Neural cell (in vitro differentiated cells): ENCODE measurements around the gene RNF34. TPM values are rescaled to one million over a fixed set of nuclear protein-coding genes. Genes with fewer than 3 reads are reported as not detected.

Experiments
- H2AFZ ChIP-seq: fragments of 200-600, 300-800 bp; sonication (generic), shearing (Covaris generic); 2 replicates; pipeline ENCODE4 v1.6.0; 2014; ENCODE audit warnings: low read depth, mild to moderate bottlenecking, antibody characterized with exemption, low read length, moderate library complexity
- H3F3A ChIP-seq: fragments of 200-600 bp; shearing (Covaris generic); 2 replicates; pipeline ENCODE4 v1.6.1; 2016; ENCODE audit warnings: mild to moderate bottlenecking, moderate library complexity, mixed read lengths, antibody characterized with exemption, low read length; ENCODE audit not compliant: insufficient read depth, poor library complexity, severe bottlenecking
- H3K27ac ChIP-seq: fragments of 200-600, 300-800 bp; sonication (generic), shearing (Covaris generic); 2 replicates; pipeline ENCODE4 v1.5.1; 2014; ENCODE audit warnings: mild to moderate bottlenecking, low read length, moderate library complexity
- H3K27me3 ChIP-seq: fragments of 300-800, 200-600 bp; sonication (generic), shearing (Covaris generic); 2 replicates; pipeline ENCODE4 v1.6.0; 2014; ENCODE audit warnings: mild to moderate bottlenecking, low read depth, low read length, moderate library complexity; ENCODE audit not compliant: insufficient read depth
- H3K36me3 ChIP-seq: fragments of 300-800, 200-600 bp; sonication (generic), shearing (Covaris generic); 2 replicates; pipeline ENCODE4 v1.5.1; 2014; ENCODE audit warnings: mild to moderate bottlenecking, antibody characterized with exemption, low read length, moderate library complexity; ENCODE audit not compliant: insufficient read depth
- H3K4me2 ChIP-seq: fragments of 300-800, 200-600 bp; sonication (generic), shearing (Covaris generic); 2 replicates; pipeline ENCODE4 v1.6.0; 2014; ENCODE audit warnings: mild to moderate bottlenecking, low read length
- H3K4me3 ChIP-seq: fragments of 300-800, 200-600 bp; sonication (generic), shearing (Covaris generic); 2 replicates; pipeline ENCODE4 v1.5.1; 2014; ENCODE audit warnings: mild to moderate bottlenecking, low read length, moderate library complexity
- H3K79me2 ChIP-seq: fragments of 200-600 bp; shearing (Covaris generic); replicated peaks from 2 replicates; pipeline ENCODE4 v1.6.0; 2014; ENCODE audit warnings: mild to moderate bottlenecking, low read length, moderate library complexity; ENCODE audit not compliant: insufficient read depth
- H3K9ac ChIP-seq: fragments of 300-800, 200-600 bp; sonication (generic), shearing (Covaris generic); 2 replicates; pipeline ENCODE4 v1.6.1; 2016; ENCODE audit warnings: mild to moderate bottlenecking, low read length, mixed read lengths
- H3K9me2 ChIP-seq: fragments of 200-600 bp; shearing (Covaris generic); 2 replicates; pipeline ENCODE4 v1.6.1; 2016; ENCODE audit warnings: mild to moderate bottlenecking, low read length, mixed read lengths; ENCODE audit not compliant: insufficient read depth
- H3K9me3 ChIP-seq: fragments of 200-600, 300-800 bp; sonication (generic), shearing (Covaris generic); 2 replicates; pipeline ENCODE4 v1.6.1; 2016; ENCODE audit warnings: mild to moderate bottlenecking, mixed run types, low read length, moderate library complexity, mixed read lengths
- H4K20me1 ChIP-seq: fragments of 200-600 bp; shearing (Covaris generic); 2 replicates; pipeline ENCODE4 v1.6.1; 2016; ENCODE audit warnings: mild to moderate bottlenecking, mixed run types; ENCODE audit not compliant: insufficient read depth
- EP300 ChIP-seq: fragments of 450-650 bp; conservative IDR thresholded peaks from 2 replicates; pipeline ENCODE4 v1.6.1; 2014; ENCODE audit warnings: antibody characterized with exemption, mild to moderate bottlenecking, moderate library complexity; ENCODE audit not compliant: poor library complexity, severe bottlenecking
- EZH2 ChIP-seq: fragments of 200-600, 300-800 bp; shearing (Covaris generic), sonication (generic); IDR thresholded peaks from 2 replicates; pipeline ENCODE4 v1.6.1; 2014; ENCODE audit warnings: antibody characterized with exemption, low read length, borderline replicate concordance, mild to moderate bottlenecking; ENCODE audit not compliant: insufficient read depth, poor library complexity, severe bottlenecking
- MXI1 ChIP-seq: fragments of 450-650 bp; conservative IDR thresholded peaks from 2 replicates; pipeline ENCODE4 v1.6.1; 2014; ENCODE audit warnings: antibody characterized with exemption, mild to moderate bottlenecking; ENCODE audit not compliant: poor library complexity, severe bottlenecking
- POLR2AphosphoS5 ChIP-seq: IDR thresholded peaks from 2 replicates; pipeline ENCODE4 v1.6.1; 2012
- RAD21 ChIP-seq: fragments of 450-650 bp; conservative IDR thresholded peaks from 2 replicates; pipeline ENCODE4 v1.6.1; 2014; ENCODE audit warnings: antibody characterized with exemption, mild to moderate bottlenecking, moderate library complexity
- SMC3 ChIP-seq: fragments of 450-650 bp; conservative IDR thresholded peaks from 2 replicates; pipeline ENCODE4 v1.6.1; 2014; ENCODE audit warnings: antibody characterized with exemption, mild to moderate bottlenecking, moderate library complexity; ENCODE audit not compliant: poor library complexity
- TAF1 ChIP-seq: IDR thresholded peaks from 2 replicates; pipeline ENCODE4 v1.6.1; 2012; ENCODE audit warnings: low read depth
- polyA plus RNA-seq: library from polyadenylated mRNA; depleted of rRNA; stranded (reverse); fragments of >200 nt; gene quantifications from 2 replicates; pipeline ENCODE4 v1.2.3, GENCODE V29; 2014
- TF ChIP-seq, protein P1 (sequence below): fragments of 450-650 bp; IDR thresholded peaks from 2 replicates; pipeline ENCODE4 v1.5.1; 2014; ENCODE audit warnings: antibody characterized with exemption, mild to moderate bottlenecking, moderate library complexity; ENCODE audit not compliant: poor library complexity, severe bottlenecking
- TF ChIP-seq, protein P2 (sequence below): IDR thresholded peaks from 2 replicates; pipeline ENCODE4 v1.6.1; 2012; ENCODE audit warnings: borderline replicate concordance

Gene RNF34
- polyA plus RNA-seq, 1 donor from 2014 or later: 68.8 TPM

GRCh38 chr12:121442028-121442948 lies 42.4 kb downstream of the RNF34 start:
- Histone ChIP-seq H3K9me2 (no peaks in the 10 kb centered on the region), H4K20me1 (no peaks in the 10 kb centered on the region), H2AFZ (no peak overlapping the region), H3K27me3 (no peaks in the 10 kb centered on the region), H3K9me3 (no peaks in the 10 kb centered on the region), H3K27ac (no peak overlapping the region), H3K9ac (no peak overlapping the region), H3K79me2 (no peaks in the 10 kb centered on the region), H3F3A (no peaks in the 10 kb centered on the region), H3K4me2 (no peak overlapping the region), H3K4me3 (no peak overlapping the region), H3K36me3 (no peaks in the 10 kb centered on the region)
- TF ChIP-seq RAD21 (no peak), POLR2AphosphoS5 (no peak)
- TF ChIP-seq, protein P1, sequence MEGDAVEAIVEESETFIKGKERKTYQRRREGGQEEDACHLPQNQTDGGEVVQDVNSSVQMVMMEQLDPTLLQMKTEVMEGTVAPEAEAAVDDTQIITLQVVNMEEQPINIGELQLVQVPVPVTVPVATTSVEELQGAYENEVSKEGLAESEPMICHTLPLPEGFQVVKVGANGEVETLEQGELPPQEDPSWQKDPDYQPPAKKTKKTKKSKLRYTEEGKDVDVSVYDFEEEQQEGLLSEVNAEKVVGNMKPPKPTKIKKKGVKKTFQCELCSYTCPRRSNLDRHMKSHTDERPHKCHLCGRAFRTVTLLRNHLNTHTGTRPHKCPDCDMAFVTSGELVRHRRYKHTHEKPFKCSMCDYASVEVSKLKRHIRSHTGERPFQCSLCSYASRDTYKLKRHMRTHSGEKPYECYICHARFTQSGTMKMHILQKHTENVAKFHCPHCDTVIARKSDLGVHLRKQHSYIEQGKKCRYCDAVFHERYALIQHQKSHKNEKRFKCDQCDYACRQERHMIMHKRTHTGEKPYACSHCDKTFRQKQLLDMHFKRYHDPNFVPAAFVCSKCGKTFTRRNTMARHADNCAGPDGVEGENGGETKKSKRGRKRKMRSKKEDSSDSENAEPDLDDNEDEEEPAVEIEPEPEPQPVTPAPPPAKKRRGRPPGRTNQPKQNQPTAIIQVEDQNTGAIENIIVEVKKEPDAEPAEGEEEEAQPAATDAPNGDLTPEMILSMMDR: no peak

DNA sequence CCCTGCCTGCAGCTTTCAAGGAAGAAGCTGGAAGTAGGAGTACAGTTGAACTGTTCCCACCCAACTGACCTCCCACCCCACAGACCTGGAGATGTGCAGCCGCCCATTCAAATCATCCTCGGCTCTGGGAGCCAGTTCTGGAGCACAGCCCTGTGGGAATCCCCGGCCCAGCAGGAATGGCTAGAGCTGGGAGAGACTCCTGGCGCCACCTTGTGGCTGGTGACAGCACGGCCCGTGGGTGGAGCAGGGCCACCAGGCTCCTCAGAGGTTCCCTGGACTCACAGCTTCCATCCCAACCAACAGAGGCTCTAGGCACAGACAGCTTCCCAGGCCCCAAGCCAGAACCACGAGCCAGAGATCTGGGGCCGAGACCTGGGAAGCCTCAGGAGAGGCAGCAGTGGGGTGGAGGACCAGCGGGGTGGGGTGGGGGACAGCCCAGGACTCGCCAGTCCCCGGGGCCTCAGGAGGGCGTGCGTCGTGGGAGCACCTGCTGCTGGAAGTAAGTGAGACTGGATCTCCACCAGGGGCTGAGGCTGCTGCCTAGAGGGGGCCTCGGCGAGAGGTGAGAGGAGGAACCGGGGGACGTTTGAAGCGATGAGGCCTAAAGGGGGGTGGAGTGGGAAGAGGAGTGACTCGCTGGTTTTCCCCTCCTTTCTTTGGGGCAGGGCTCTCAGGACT lies 43.4 kb downstream of the RNF34 start:
- Histone ChIP-seq H3K9ac (no peak overlapping the region), H3K36me3 (no peaks in the 10 kb centered on the region), H3K4me3 (no peak overlapping the region), H3K9me2 (no peaks in the 10 kb centered on the region), H3K79me2 (no peaks in the 10 kb centered on the region), H4K20me1 (no peaks in the 10 kb centered on the region), H3K27me3 (no peaks in the 10 kb centered on the region), H3F3A (no peaks in the 10 kb centered on the region), H3K4me2 (no peak overlapping the region), H3K27ac (no peak overlapping the region), H3K9me3 (no peaks in the 10 kb centered on the region), H2AFZ (no peak overlapping the region)
- TF ChIP-seq TAF1 (no peak), SMC3 (peak; percentile 63), MXI1 (no peak), RAD21 (peak; percentile 45), EZH2 (no peak), POLR2AphosphoS5 (no peak), EP300 (no peak)
- TF ChIP-seq, protein P1: peak; percentile 59
- TF ChIP-seq, protein P2, sequence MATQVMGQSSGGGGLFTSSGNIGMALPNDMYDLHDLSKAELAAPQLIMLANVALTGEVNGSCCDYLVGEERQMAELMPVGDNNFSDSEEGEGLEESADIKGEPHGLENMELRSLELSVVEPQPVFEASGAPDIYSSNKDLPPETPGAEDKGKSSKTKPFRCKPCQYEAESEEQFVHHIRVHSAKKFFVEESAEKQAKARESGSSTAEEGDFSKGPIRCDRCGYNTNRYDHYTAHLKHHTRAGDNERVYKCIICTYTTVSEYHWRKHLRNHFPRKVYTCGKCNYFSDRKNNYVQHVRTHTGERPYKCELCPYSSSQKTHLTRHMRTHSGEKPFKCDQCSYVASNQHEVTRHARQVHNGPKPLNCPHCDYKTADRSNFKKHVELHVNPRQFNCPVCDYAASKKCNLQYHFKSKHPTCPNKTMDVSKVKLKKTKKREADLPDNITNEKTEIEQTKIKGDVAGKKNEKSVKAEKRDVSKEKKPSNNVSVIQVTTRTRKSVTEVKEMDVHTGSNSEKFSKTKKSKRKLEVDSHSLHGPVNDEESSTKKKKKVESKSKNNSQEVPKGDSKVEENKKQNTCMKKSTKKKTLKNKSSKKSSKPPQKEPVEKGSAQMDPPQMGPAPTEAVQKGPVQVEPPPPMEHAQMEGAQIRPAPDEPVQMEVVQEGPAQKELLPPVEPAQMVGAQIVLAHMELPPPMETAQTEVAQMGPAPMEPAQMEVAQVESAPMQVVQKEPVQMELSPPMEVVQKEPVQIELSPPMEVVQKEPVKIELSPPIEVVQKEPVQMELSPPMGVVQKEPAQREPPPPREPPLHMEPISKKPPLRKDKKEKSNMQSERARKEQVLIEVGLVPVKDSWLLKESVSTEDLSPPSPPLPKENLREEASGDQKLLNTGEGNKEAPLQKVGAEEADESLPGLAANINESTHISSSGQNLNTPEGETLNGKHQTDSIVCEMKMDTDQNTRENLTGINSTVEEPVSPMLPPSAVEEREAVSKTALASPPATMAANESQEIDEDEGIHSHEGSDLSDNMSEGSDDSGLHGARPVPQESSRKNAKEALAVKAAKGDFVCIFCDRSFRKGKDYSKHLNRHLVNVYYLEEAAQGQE: no peak
